Measurements from ENCODE around the gene PAF1.

- no peak for TF ChIP-seq POLR2A (IDR thresholded peaks at IDR 0.05)
- TF ChIP-seq, protein P1, sequence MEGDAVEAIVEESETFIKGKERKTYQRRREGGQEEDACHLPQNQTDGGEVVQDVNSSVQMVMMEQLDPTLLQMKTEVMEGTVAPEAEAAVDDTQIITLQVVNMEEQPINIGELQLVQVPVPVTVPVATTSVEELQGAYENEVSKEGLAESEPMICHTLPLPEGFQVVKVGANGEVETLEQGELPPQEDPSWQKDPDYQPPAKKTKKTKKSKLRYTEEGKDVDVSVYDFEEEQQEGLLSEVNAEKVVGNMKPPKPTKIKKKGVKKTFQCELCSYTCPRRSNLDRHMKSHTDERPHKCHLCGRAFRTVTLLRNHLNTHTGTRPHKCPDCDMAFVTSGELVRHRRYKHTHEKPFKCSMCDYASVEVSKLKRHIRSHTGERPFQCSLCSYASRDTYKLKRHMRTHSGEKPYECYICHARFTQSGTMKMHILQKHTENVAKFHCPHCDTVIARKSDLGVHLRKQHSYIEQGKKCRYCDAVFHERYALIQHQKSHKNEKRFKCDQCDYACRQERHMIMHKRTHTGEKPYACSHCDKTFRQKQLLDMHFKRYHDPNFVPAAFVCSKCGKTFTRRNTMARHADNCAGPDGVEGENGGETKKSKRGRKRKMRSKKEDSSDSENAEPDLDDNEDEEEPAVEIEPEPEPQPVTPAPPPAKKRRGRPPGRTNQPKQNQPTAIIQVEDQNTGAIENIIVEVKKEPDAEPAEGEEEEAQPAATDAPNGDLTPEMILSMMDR (IDR thresholded peaks at IDR 0.05): no peak
Measured at GRCh38 chr19:39369200-39369599, 21.7 kb downstream of the PAF1 start.
